NCI-H1105 (cell line): ENCODE measurements around the gene PATJ.
"Not testable (repeated sequence)": the region's sequence is repeated elsewhere in the genome, so short reads cannot be mapped to it uniquely, and the experiment has no call there.

Experiments used
- DNase-seq: peaks from one replicate; lab custom pipeline; 2025; lab: John Stamatoyannopoulos, UW

The PATJ gene

GRCh38 chr1:62210960-62211359, 468.7 kb downstream of the PATJ start:
- DNase-seq: no peak

GRCh38 chr1:62212411-62212810, 470.1 kb downstream of the PATJ start:
- DNase-seq: no peak

GRCh38 chr1:62213075-62213914, 471.0 kb downstream of the PATJ start:
- DNase-seq: no peak

- DNase-seq: no peak
Observed at GRCh38 chr1:62218604-62219003, 476.3 kb downstream of the PATJ start.

GRCh38 chr1:62220456-62220855, 478.2 kb downstream of the PATJ start:
- DNase-seq: not testable (repeated sequence)

GRCh38 chr1:62221171-62221570, 478.9 kb downstream of the PATJ start:
- DNase-seq: no peak

- DNase-seq: no peak
Observed at GRCh38 chr1:62222321-62222720, 480.0 kb downstream of the PATJ start.

- no peak for DNase-seq
Observed at GRCh38 chr1:62224182-62224581, 481.9 kb downstream of the PATJ start.

- no peak for DNase-seq
Observed at GRCh38 chr1:62227496-62227895, 485.2 kb downstream of the PATJ start.
